Liver (tissue), 9 donors: ENCODE measurements around the gene CDH4. TPM values are rescaled to one million over a fixed set of nuclear protein-coding genes. Genes with fewer than 3 reads are reported as not detected.

ENCODE experiments used
- DNase-seq: peaks from one replicate; pipeline ENCODE4 v3.0.0-alpha.2; 2017; ENCODE audit warnings: low spot score
- H3K27ac ChIP-seq, 2 donors: one replicate each; pipeline ENCODE4 v1.7.0; 2013; ENCODE audit warnings: inconsistent platforms in 2 of 2, low read length in 2 of 2, control low read depth in 1 of 2, low read depth in 1 of 2, mild to moderate bottlenecking in 1 of 2
- H3K27me3 ChIP-seq, 4 donors: one replicate each; pipeline versions ENCODE4 v1.6.1 to v1.7.0; 2013; ENCODE audit warnings: low read length in 3 of 4, inconsistent platforms in 1 of 4, mild to moderate bottlenecking in 1 of 4, moderate library complexity in 1 of 4; ENCODE audit not compliant: control insufficient read depth in 4 of 4, insufficient read depth in 4 of 4
- H3K36me3 ChIP-seq, 4 donors: one replicate each; pipeline versions ENCODE4 v1.6.1 to v1.7.0; 2013; ENCODE audit warnings: low read length in 3 of 4, mild to moderate bottlenecking in 3 of 4, low read depth in 1 of 4, moderate library complexity in 1 of 4; ENCODE audit not compliant: control insufficient read depth in 4 of 4, insufficient read depth in 3 of 4
- H3K4me1 ChIP-seq, 4 donors: one replicate each; pipeline versions ENCODE4 v1.6.1 to v1.7.0; 2013; ENCODE audit warnings: low read length in 3 of 4, mild to moderate bottlenecking in 3 of 4, moderate library complexity in 1 of 4; ENCODE audit not compliant: control insufficient read depth in 4 of 4, insufficient read depth in 4 of 4
- H3K4me3 ChIP-seq, 3 donors: one replicate each; pipeline versions ENCODE4 v1.6.1 to v1.7.0; 2013; ENCODE audit warnings: low read length in 3 of 3, control low read depth in 1 of 3, low read depth in 1 of 3, mild to moderate bottlenecking in 1 of 3
- H3K9ac ChIP-seq, 2 donors: one replicate each; pipeline ENCODE4 v1.7.0; 2013; ENCODE audit warnings: low read length in 2 of 2, mild to moderate bottlenecking in 2 of 2, moderate library complexity in 2 of 2, control low read depth in 1 of 2, low read depth in 1 of 2
- H3K9me3 ChIP-seq, 4 donors: one replicate each; pipeline versions ENCODE4 v1.6.1 to v1.7.0; 2013; ENCODE audit warnings: low read length in 3 of 4; ENCODE audit not compliant: control insufficient read depth in 4 of 4
- EGR1 ChIP-seq, 2 donors: IDR thresholded peaks; 2 replicates each; pipeline ENCODE4 v1.6.1; 2016 to 2018; ENCODE audit warnings: antibody characterized with exemption in 2 of 2, low read depth in 2 of 2
- FOXA1 ChIP-seq: IDR thresholded peaks from 2 replicates; pipeline ENCODE4 v1.6.1; 2016; ENCODE audit warnings: antibody characterized with exemption
- FOXA2 ChIP-seq: IDR thresholded peaks from 2 replicates; pipeline ENCODE4 v1.6.1; 2016; ENCODE audit warnings: antibody characterized with exemption
- GABPA ChIP-seq, 2 donors: IDR thresholded peaks in 1 of 2; conservative IDR thresholded peaks in 1 of 2; 2 replicates each; pipeline ENCODE4 v1.6.1; 2016; ENCODE audit warnings: antibody characterized with exemption in 2 of 2, mild to moderate bottlenecking in 1 of 2, moderate library complexity in 1 of 2
- HNF4G ChIP-seq: IDR thresholded peaks from 2 replicates; pipeline ENCODE4 v1.6.1; 2016; ENCODE audit warnings: antibody characterized with exemption
- JUND ChIP-seq, 2 donors: IDR thresholded peaks; 2 replicates each; pipeline ENCODE4 v1.6.1; 2016; ENCODE audit warnings: antibody characterized with exemption in 2 of 2
- NR2F2 ChIP-seq: IDR thresholded peaks from 2 replicates; pipeline ENCODE4 v1.6.1; 2016; ENCODE audit warnings: antibody characterized with exemption
- RAD21 ChIP-seq, 2 donors: IDR thresholded peaks; 2 replicates each; pipeline ENCODE4 v1.6.1; 2016; ENCODE audit warnings: antibody characterized with exemption in 2 of 2, mild to moderate bottlenecking in 2 of 2
- RXRA ChIP-seq, 2 donors: IDR thresholded peaks; 2 replicates each; pipeline ENCODE4 v1.6.1; 2017 to 2018; ENCODE audit warnings: antibody characterized with exemption in 2 of 2, mild to moderate bottlenecking in 1 of 2
- SP1 ChIP-seq: IDR thresholded peaks from 2 replicates; pipeline ENCODE4 v1.6.1; 2018; ENCODE audit warnings: antibody characterized with exemption, mild to moderate bottlenecking
- TAF1 ChIP-seq: conservative IDR thresholded peaks from 2 replicates; pipeline ENCODE4 v1.6.1; 2016; ENCODE audit warnings: antibody characterized with exemption, mild to moderate bottlenecking
- YY1 ChIP-seq: IDR thresholded peaks from 2 replicates; pipeline ENCODE4 v1.6.1; 2016; ENCODE audit warnings: antibody characterized with exemption, mild to moderate bottlenecking
- WGBS: extraction: QIAGEN DNeasy Blood & Tissue Kit; methylation state at CpG from one replicate; pipeline ENCODE4 v1.1.7; 2013; 5-methylcytosine and 5-hydroxymethylcytosine counted together
- polyA plus RNA-seq, 2 donors: library from polyadenylated mRNA; stranded (reverse) in 1 of 2; unstranded in 1 of 2; fragments of 200-250 nt in 1 of 2; fragments of >200 nt in 1 of 2; fragmentation: Nextera tagmentation in 1 of 2; extraction: Ambion mirVana in 1 of 2; gene quantifications; one replicate each; pipeline versions ENCODE4 v1.2.1 to v1.2.3, GENCODE V29; 2013 to 2015
- total RNA-seq, 2 donors: library from RNA; depleted of rRNA; stranded (reverse); fragments of >200 nt; gene quantifications; one replicate each; pipeline ENCODE4 v1.2.3, GENCODE V29; 2014
- TF ChIP-seq, protein P1 (sequence below): IDR thresholded peaks from 2 replicates; pipeline ENCODE4 v1.6.1; 2016; ENCODE audit warnings: antibody characterized with exemption, mild to moderate bottlenecking
- TF ChIP-seq, protein P2 (sequence below): IDR thresholded peaks from 2 replicates; pipeline ENCODE4 v1.6.1; 2016; ENCODE audit warnings: antibody characterized with exemption
- TF ChIP-seq, protein P3 (sequence below): IDR thresholded peaks from 2 replicates; pipeline ENCODE4 v1.6.1; 2016; ENCODE audit warnings: antibody characterized with exemption
- TF ChIP-seq, protein P4 (sequence below): IDR thresholded peaks from 2 replicates; pipeline ENCODE4 v1.6.1; 2016; ENCODE audit warnings: antibody characterized with exemption
- TF ChIP-seq, protein P5 (sequence below): fragments of 150-350 bp; IDR thresholded peaks from 2 replicates; pipeline ENCODE4 v1.5.1; 2017; ENCODE audit warnings: improper control_type of control experiment, low read depth, low read length; ENCODE audit not compliant: missing input control
- donor health status: healthy.
- donor health status: healthy.
- donor health status: healthy.
- donor health status: healthy.
- donor health status: healthy.

The CDH4 gene
- total and polyA plus RNA-seq, 4 donors, result 0.03 to 0.25 (median 0.19) TPM; not detected in 1

DNA sequence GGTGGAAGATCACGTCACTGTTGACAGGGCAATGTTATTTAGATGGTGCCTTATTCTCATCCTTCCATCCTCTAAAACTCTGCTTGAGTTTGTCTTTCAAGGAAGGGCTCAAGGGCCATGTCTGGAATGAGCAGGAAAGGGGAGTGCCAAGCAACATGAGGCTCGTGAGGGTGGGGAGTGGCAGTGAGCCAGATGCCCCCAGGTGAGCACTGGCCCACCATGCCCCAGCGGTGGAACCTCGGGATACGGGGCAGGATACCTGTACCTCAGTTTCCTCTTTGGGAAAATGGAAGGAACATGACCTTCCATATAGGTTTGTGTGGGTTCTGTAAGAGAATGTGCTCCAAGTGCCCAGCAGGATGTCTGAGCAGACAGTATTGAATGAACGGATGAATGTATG is 476.3 kb downstream of the CDH4 start:
- Histone ChIP-seq H3K27me3 (no peaks in the 10 kb centered on the region), H3K9ac (no peak overlapping the region), H3K4me3 (no peak overlapping the region), H3K9me3 (peaks cover 0 to 6% (median 0%) of the 10 kb centered on the region in 4 donors), H3K27ac (no peak overlapping the region), H3K36me3 (no peaks in the 10 kb centered on the region), H3K4me1 (no peaks in the 10 kb centered on the region)
- no peak for TF ChIP-seq GABPA (IDR thresholded peaks at IDR 0.05 in 1 of 2, conservative IDR thresholded peaks at IDR 0.05 in 1 of 2)
- TF ChIP-seq, protein P1, sequence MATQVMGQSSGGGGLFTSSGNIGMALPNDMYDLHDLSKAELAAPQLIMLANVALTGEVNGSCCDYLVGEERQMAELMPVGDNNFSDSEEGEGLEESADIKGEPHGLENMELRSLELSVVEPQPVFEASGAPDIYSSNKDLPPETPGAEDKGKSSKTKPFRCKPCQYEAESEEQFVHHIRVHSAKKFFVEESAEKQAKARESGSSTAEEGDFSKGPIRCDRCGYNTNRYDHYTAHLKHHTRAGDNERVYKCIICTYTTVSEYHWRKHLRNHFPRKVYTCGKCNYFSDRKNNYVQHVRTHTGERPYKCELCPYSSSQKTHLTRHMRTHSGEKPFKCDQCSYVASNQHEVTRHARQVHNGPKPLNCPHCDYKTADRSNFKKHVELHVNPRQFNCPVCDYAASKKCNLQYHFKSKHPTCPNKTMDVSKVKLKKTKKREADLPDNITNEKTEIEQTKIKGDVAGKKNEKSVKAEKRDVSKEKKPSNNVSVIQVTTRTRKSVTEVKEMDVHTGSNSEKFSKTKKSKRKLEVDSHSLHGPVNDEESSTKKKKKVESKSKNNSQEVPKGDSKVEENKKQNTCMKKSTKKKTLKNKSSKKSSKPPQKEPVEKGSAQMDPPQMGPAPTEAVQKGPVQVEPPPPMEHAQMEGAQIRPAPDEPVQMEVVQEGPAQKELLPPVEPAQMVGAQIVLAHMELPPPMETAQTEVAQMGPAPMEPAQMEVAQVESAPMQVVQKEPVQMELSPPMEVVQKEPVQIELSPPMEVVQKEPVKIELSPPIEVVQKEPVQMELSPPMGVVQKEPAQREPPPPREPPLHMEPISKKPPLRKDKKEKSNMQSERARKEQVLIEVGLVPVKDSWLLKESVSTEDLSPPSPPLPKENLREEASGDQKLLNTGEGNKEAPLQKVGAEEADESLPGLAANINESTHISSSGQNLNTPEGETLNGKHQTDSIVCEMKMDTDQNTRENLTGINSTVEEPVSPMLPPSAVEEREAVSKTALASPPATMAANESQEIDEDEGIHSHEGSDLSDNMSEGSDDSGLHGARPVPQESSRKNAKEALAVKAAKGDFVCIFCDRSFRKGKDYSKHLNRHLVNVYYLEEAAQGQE, result no peak
- no peak for TF ChIP-seq SP1
- no peak for TF ChIP-seq JUND (IDR thresholded peaks at IDR 0.05)
- TF ChIP-seq, protein P2, sequence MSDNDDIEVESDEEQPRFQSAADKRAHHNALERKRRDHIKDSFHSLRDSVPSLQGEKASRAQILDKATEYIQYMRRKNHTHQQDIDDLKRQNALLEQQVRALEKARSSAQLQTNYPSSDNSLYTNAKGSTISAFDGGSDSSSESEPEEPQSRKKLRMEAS, result no peak
- TF ChIP-seq, protein P3, sequence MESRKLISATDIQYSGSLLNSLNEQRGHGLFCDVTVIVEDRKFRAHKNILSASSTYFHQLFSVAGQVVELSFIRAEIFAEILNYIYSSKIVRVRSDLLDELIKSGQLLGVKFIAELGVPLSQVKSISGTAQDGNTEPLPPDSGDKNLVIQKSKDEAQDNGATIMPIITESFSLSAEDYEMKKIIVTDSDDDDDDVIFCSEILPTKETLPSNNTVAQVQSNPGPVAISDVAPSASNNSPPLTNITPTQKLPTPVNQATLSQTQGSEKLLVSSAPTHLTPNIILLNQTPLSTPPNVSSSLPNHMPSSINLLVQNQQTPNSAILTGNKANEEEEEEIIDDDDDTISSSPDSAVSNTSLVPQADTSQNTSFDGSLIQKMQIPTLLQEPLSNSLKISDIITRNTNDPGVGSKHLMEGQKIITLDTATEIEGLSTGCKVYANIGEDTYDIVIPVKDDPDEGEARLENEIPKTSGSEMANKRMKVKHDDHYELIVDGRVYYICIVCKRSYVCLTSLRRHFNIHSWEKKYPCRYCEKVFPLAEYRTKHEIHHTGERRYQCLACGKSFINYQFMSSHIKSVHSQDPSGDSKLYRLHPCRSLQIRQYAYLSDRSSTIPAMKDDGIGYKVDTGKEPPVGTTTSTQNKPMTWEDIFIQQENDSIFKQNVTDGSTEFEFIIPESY, result no peak
- no peak for TF ChIP-seq TAF1
- TF ChIP-seq RAD21 (IDR thresholded peaks at IDR 0.05), result no peak
- TF ChIP-seq, protein P4, sequence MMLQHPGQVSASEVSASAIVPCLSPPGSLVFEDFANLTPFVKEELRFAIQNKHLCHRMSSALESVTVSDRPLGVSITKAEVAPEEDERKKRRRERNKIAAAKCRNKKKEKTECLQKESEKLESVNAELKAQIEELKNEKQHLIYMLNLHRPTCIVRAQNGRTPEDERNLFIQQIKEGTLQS, result no peak
- TF ChIP-seq, protein P5, sequence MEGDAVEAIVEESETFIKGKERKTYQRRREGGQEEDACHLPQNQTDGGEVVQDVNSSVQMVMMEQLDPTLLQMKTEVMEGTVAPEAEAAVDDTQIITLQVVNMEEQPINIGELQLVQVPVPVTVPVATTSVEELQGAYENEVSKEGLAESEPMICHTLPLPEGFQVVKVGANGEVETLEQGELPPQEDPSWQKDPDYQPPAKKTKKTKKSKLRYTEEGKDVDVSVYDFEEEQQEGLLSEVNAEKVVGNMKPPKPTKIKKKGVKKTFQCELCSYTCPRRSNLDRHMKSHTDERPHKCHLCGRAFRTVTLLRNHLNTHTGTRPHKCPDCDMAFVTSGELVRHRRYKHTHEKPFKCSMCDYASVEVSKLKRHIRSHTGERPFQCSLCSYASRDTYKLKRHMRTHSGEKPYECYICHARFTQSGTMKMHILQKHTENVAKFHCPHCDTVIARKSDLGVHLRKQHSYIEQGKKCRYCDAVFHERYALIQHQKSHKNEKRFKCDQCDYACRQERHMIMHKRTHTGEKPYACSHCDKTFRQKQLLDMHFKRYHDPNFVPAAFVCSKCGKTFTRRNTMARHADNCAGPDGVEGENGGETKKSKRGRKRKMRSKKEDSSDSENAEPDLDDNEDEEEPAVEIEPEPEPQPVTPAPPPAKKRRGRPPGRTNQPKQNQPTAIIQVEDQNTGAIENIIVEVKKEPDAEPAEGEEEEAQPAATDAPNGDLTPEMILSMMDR, result no peak
- no peak for TF ChIP-seq RXRA (IDR thresholded peaks at IDR 0.05)
- no peak for TF ChIP-seq FOXA1
- TF ChIP-seq HNF4G, result no peak
- TF ChIP-seq YY1, result no peak
- TF ChIP-seq NR2F2, result no peak
- TF ChIP-seq EGR1 (IDR thresholded peaks at IDR 0.05; ENCODE audit: low read depth in 2 of 2), result no peak
- TF ChIP-seq FOXA2, result no peak
- no peak for DNase-seq
- WGBS, result 80% methylated on average over 6 of the region's 6 CpGs
